Ascending aorta (tissue), 2 donors: ENCODE results near the gene RSPH3. TPM values are rescaled to one million over a fixed set of nuclear protein-coding genes. Genes with fewer than 3 reads are reported as not detected.
"Not testable (repeated sequence)": the region's sequence is repeated elsewhere in the genome, so short reads cannot be mapped to it uniquely, and the experiment has no call there.

Experiments
- DNase-seq, 2 donors: peaks; one replicate each; pipeline ENCODE4 v3.0.0-alpha.2; 2019; ENCODE audit warnings: low spot score in 2 of 2
- H3K27ac ChIP-seq, 2 donors: fragments of 200-600 bp; sonication (generic); one replicate each; pipeline ENCODE4 v1.5.1; 2016 to 2017; ENCODE audit warnings: mild to moderate bottlenecking in 1 of 2
- H3K27me3 ChIP-seq: fragments of 200-600 bp; sonication (generic); one replicate; pipeline ENCODE4 v1.5.1; 2017
- H3K36me3 ChIP-seq, 2 donors: fragments of 200-600 bp; sonication (generic); one replicate each; pipeline ENCODE4 v1.5.1; 2016
- H3K4me1 ChIP-seq, 2 donors: fragments of 200-600 bp; sonication (generic); one replicate each; pipeline ENCODE4 v1.5.1; 2016 to 2017; ENCODE audit warnings: mild to moderate bottlenecking in 1 of 2
- H3K4me3 ChIP-seq, 2 donors: fragments of 200-600 bp; sonication (generic); one replicate each; pipeline ENCODE4 v1.5.1; 2016 to 2017; ENCODE audit warnings: mild to moderate bottlenecking in 1 of 2
- H3K9me3 ChIP-seq, 2 donors: fragments of 200-600 bp; sonication (generic); one replicate each; pipeline ENCODE4 v1.5.1; 2016
- CTCF ChIP-seq, 3 experiments: fragments of 200-600 bp in 2 of 3; fragments of 450-650 bp in 1 of 3; sonication (generic) in 2 of 3; IDR thresholded peaks; one replicate each; pipeline ENCODE4 v1.5.1; 2016 to 2019; ENCODE audit warnings: antibody characterized with exemption in 3 of 3, mild to moderate bottlenecking in 1 of 3, moderate library complexity in 1 of 3
- intact Hi-C: fragments of 100-400 bp; cut with DNase I; formaldehyde crosslinking; loops from one replicate; pipeline ENCODE4 v1.15.1; 2023
- total RNA-seq: library from RNA; depleted of rRNA; stranded (reverse); fragments of >200 nt; gene quantifications from one replicate; pipeline ENCODE4 v1.1.0, GENCODE V29; 2016

RSPH3 gene
- total RNA-seq, 1 donor from 2014 or later, result 8.8 TPM

- H3K4me1 ChIP-seq, result no peaks in the 10 kb centered on the region
- intact Hi-C loops, result no loop called here
- H3K27me3 ChIP-seq, result no peaks in the 10 kb centered on the region
- TF ChIP-seq CTCF (IDR thresholded peaks at IDR 0.05), result no peak
- H3K27ac ChIP-seq, result no peak overlapping the region
- H3K9me3 ChIP-seq, result no peaks in the 10 kb centered on the region
- DNase-seq, result no peak
- no peaks in the 10 kb centered on the region for H3K36me3 ChIP-seq
- H3K4me3 ChIP-seq, result no peak overlapping the region
Measured at GRCh38 chr6:158955255-158955654, 44.7 kb downstream of the RSPH3 start.

- intact Hi-C loops, result no loop called here
- Histone ChIP-seq H3K4me1 (no peaks in the 10 kb centered on the region), H3K27ac (no peak overlapping the region), H3K9me3 (no peaks in the 10 kb centered on the region), H3K36me3 (no peaks in the 10 kb centered on the region), H3K27me3 (no peaks in the 10 kb centered on the region), H3K4me3 (no peak overlapping the region)
- DNase-seq, result no peak
- TF ChIP-seq CTCF (IDR thresholded peaks at IDR 0.05), result no peak
Measured at GRCh38 chr6:158954753-158955152, 45.2 kb downstream of the RSPH3 start.

GRCh38 chr6:158952011-158952410 is 48.0 kb downstream of the RSPH3 start:
- H3K4me3 ChIP-seq, H3K36me3 ChIP-seq, H3K4me1 ChIP-seq, H3K27ac ChIP-seq, DNase-seq, intact Hi-C loops, H3K27me3 ChIP-seq, H3K9me3 ChIP-seq: not testable (repeated sequence)

- H3K27me3 ChIP-seq, DNase-seq, intact Hi-C loops: not testable (repeated sequence)
Measured at GRCh38 chr6:158951565-158951964, 48.4 kb downstream of the RSPH3 start.

GRCh38 chr6:158947284-158947683 is 52.7 kb downstream of the RSPH3 start:
- no peak for TF ChIP-seq CTCF (IDR thresholded peaks at IDR 0.05)
- Histone ChIP-seq H3K4me3 (no peak overlapping the region), H3K9me3 (no peaks in the 10 kb centered on the region), H3K27me3 (no peaks in the 10 kb centered on the region), H3K36me3 (no peaks in the 10 kb centered on the region), H3K4me1 (no peaks in the 10 kb centered on the region), H3K27ac (no peak overlapping the region)
- no peak for DNase-seq
- intact Hi-C loops, result no loop called here

More at GRCh38 chr6:158951565-158951964, 48.4 kb downstream of the RSPH3 start:
- not testable (repeated sequence) for H3K36me3 ChIP-seq, H3K9me3 ChIP-seq, H3K4me1 ChIP-seq, H3K4me3 ChIP-seq, H3K27ac ChIP-seq

- Histone ChIP-seq H3K4me3 (no peak overlapping the region), H3K27ac (no peak overlapping the region), H3K9me3 (no peaks in the 10 kb centered on the region), H3K4me1 (no peaks in the 10 kb centered on the region), H3K27me3 (no peaks in the 10 kb centered on the region), H3K36me3 (no peaks in the 10 kb centered on the region)
- no peak for DNase-seq
- no peak for TF ChIP-seq CTCF (IDR thresholded peaks at IDR 0.05)
- intact Hi-C loops, result no loop called here
Measured at GRCh38 chr6:158943380-158944032, 56.5 kb downstream of the RSPH3 start.

GRCh38 chr6:158942349-158942748 is 57.7 kb downstream of the RSPH3 start:
- H3K4me1 ChIP-seq, result no peaks in the 10 kb centered on the region
- no peak overlapping the region for H3K4me3 ChIP-seq
- DNase-seq, result no peak
- no peak for TF ChIP-seq CTCF (IDR thresholded peaks at IDR 0.05)
- H3K36me3 ChIP-seq, result no peaks in the 10 kb centered on the region
- intact Hi-C loops, result no loop called here
- H3K27ac ChIP-seq, result no peak overlapping the region
- H3K9me3 ChIP-seq, result no peaks in the 10 kb centered on the region
- H3K27me3 ChIP-seq, result no peaks in the 10 kb centered on the region
